Testis (tissue), 3 donors: ENCODE measurements around the gene FIGN. TPM values are rescaled to one million over a fixed set of nuclear protein-coding genes. Genes with fewer than 3 reads are reported as not detected.

Source experiments
- DNase-seq: peaks from one replicate; pipeline ENCODE4 v3.0.0-alpha.2; 2019
- H3K27ac ChIP-seq, 2 donors: fragments of 200-600 bp; sonication (generic); one replicate each; pipeline ENCODE4 v1.5.1; 2019
- H3K27me3 ChIP-seq: fragments of 200-600 bp; sonication (generic); one replicate; pipeline ENCODE4 v1.5.1; 2019
- H3K36me3 ChIP-seq: fragments of 200-600 bp; sonication (generic); one replicate; pipeline ENCODE4 v1.5.1; 2017; ENCODE audit warnings: low read depth; ENCODE audit errors: missing control alignments
- H3K4me1 ChIP-seq: fragments of 200-600 bp; sonication (generic); one replicate; pipeline ENCODE4 v1.5.1; 2019
- H3K4me3 ChIP-seq, 2 donors: fragments of 200-600 bp; sonication (generic); one replicate each; pipeline ENCODE4 v1.5.1; 2017 to 2019
- H3K9me3 ChIP-seq: fragments of 200-600 bp; sonication (generic); one replicate; pipeline ENCODE4 v1.5.1; 2017
- POLR2A ChIP-seq: fragments of 450-650 bp; IDR thresholded peaks from one replicate; pipeline ENCODE4 v1.6.1; 2017; ENCODE audit warnings: antibody characterized with exemption, mild to moderate bottlenecking, moderate library complexity
- WGBS, 2 donors: methylation state at CpG; one replicate each; pipeline ENCODE4 v1.1.5; 2018; 5-methylcytosine and 5-hydroxymethylcytosine counted together
- intact Hi-C: fragments of 100-400 bp; cut with DNase I; formaldehyde crosslinking; loops from one replicate; pipeline ENCODE4 v1.15.1; 2023; ENCODE audit warnings: low total_unique reads
- polyA plus RNA-seq: library from polyadenylated mRNA; stranded (reverse); fragments of 350-450 nt; fragmentation: Illumina TruSeq; extraction: RNeasy Lipid Tissue Mini Kit (QIAGEN cat#74804); gene quantifications from one replicate; pipeline ENCODE4 v1.2.3, GENCODE V29; 2014; ENCODE audit warnings: low read depth, low replicate concordance; ENCODE audit not compliant: insufficient read depth
- total RNA-seq, 2 donors: library from RNA; depleted of rRNA; stranded (reverse); fragments of >200 nt; gene quantifications; one replicate each; pipeline ENCODE4 v1.2.3, GENCODE V29; 2016
- TF ChIP-seq, protein P1 (sequence below), 3 experiments: fragments of 450-650 bp in 2 of 3; fragments of 200-600 bp in 1 of 3; sonication (generic) in 1 of 3; IDR thresholded peaks; one replicate each; pipeline ENCODE4 v1.5.1; 2016 to 2019; ENCODE audit warnings: antibody characterized with exemption in 3 of 3, mild to moderate bottlenecking in 2 of 3, moderate library complexity in 1 of 3

The FIGN gene
- total and polyA plus RNA-seq, 3 donors from 2014 or later, result 3.5 to 3.9 (median 3.6) TPM

GRCh38 chr2:163607630-163608029 lies 128.2 kb downstream of the FIGN start:
- H3K9me3 ChIP-seq, result no peaks in the 10 kb centered on the region
- no peak for DNase-seq
- intact Hi-C loops, result no loop called here
- no peaks in the 10 kb centered on the region for H3K4me1 ChIP-seq
- H3K36me3 ChIP-seq, result no peaks in the 10 kb centered on the region
- no peak overlapping the region for H3K4me3 ChIP-seq
- TF ChIP-seq POLR2A, result no peak
- TF ChIP-seq, protein P1, sequence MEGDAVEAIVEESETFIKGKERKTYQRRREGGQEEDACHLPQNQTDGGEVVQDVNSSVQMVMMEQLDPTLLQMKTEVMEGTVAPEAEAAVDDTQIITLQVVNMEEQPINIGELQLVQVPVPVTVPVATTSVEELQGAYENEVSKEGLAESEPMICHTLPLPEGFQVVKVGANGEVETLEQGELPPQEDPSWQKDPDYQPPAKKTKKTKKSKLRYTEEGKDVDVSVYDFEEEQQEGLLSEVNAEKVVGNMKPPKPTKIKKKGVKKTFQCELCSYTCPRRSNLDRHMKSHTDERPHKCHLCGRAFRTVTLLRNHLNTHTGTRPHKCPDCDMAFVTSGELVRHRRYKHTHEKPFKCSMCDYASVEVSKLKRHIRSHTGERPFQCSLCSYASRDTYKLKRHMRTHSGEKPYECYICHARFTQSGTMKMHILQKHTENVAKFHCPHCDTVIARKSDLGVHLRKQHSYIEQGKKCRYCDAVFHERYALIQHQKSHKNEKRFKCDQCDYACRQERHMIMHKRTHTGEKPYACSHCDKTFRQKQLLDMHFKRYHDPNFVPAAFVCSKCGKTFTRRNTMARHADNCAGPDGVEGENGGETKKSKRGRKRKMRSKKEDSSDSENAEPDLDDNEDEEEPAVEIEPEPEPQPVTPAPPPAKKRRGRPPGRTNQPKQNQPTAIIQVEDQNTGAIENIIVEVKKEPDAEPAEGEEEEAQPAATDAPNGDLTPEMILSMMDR (IDR thresholded peaks at IDR 0.05), result no peak
- H3K27me3 ChIP-seq, result no peaks in the 10 kb centered on the region
- H3K27ac ChIP-seq, result no peak overlapping the region

GRCh38 chr2:163606878-163607277 lies 128.9 kb downstream of the FIGN start:
- Histone ChIP-seq H3K9me3 (no peaks in the 10 kb centered on the region), H3K27me3 (no peaks in the 10 kb centered on the region), H3K4me1 (no peaks in the 10 kb centered on the region), H3K36me3 (no peaks in the 10 kb centered on the region), H3K27ac (no peak overlapping the region), H3K4me3 (no peak overlapping the region)
- DNase-seq, result no peak
- intact Hi-C loops, result no loop called here
- 88 to 93% methylated on average over 3 of the region's 3 CpGs for WGBS, 2 donors
- no peak for TF ChIP-seq POLR2A
- TF ChIP-seq, protein P1 (IDR thresholded peaks at IDR 0.05), result no peak

DNA sequence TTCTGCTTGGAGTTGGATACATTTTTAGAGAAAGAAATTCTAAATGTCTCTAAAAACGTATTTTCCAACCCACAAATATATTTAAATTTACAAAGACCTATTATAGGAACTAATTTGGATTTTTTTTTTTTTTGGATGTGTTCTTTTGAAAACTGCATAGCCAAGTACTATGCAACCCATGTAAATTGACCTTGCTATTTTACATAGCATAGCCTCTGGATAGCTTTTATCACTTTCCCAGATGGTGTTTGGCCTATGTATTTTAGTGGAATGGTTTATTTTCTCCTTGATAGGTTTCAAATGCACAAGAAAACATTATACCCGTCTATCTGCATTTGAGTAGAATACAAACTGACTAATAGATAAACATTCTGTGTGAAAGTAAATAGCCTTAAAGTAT lies 130.0 kb downstream of the FIGN start:
- Histone ChIP-seq H3K4me3 (no peak overlapping the region), H3K27me3 (no peaks in the 10 kb centered on the region), H3K4me1 (no peaks in the 10 kb centered on the region), H3K9me3 (no peaks in the 10 kb centered on the region), H3K36me3 (no peaks in the 10 kb centered on the region), H3K27ac (no peak overlapping the region)
- 80% methylated on average over 2 of the region's 2 CpGs for WGBS, 2 donors
- TF ChIP-seq POLR2A, result no peak
- TF ChIP-seq, protein P1 (IDR thresholded peaks at IDR 0.05), result no peak
- intact Hi-C loops, result no loop called here
- DNase-seq, result no peak

DNA sequence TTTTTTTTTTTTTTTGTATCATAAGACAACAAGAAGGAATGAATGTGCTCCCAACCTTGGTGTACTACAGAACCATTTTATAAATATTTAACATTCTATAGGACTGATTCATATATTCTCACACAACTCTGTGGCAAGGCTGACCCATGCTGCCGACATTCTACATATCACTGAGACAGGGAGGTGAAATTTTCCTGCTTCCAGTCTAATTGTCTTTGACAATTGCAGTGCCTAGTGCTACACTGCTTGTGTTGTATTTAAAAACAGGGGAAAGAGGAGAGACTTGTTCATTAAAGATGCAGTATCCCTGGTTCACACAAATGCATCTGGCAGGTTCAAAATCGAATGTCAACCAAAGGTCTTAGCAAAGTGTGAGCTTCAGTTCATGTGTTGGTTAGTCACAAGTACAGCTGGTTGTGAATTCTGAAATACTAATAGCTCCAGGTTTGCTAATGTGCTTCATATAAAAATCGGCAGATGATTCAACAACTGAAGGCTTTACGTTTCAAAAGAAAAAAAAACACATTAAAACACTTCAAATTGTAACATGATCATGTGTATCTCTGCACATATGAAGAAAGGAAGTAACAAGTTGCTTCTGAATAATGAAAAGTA lies 130.8 kb downstream of the FIGN start:
- DNase-seq, result no peak
- intact Hi-C loops, result no loop called here
- WGBS, 2 donors, result 79 to 89% methylated on average over 4 of the region's 4 CpGs

GRCh38 chr2:163602196-163602595 lies 133.6 kb downstream of the FIGN start:
- TF ChIP-seq, protein P1 (IDR thresholded peaks at IDR 0.05), result no peak
- no peak for TF ChIP-seq POLR2A

More for the DNA sequence above, 130.8 kb downstream of the FIGN start:
- Histone ChIP-seq H3K36me3 (no peaks in the 10 kb centered on the region), H3K27me3 (no peaks in the 10 kb centered on the region), H3K4me1 (no peaks in the 10 kb centered on the region), H3K4me3 (no peak overlapping the region), H3K9me3 (no peaks in the 10 kb centered on the region), H3K27ac (no peak overlapping the region)
- TF ChIP-seq POLR2A, result no peak
- TF ChIP-seq, protein P1 (IDR thresholded peaks at IDR 0.05), result no peak

More at GRCh38 chr2:163602196-163602595, 133.6 kb downstream of the FIGN start:
- Histone ChIP-seq H3K27me3 (no peaks in the 10 kb centered on the region), H3K4me1 (no peaks in the 10 kb centered on the region), H3K36me3 (no peaks in the 10 kb centered on the region), H3K27ac (no peak overlapping the region), H3K4me3 (no peak overlapping the region), H3K9me3 (no peaks in the 10 kb centered on the region)
- WGBS, 2 donors, result 72 to 85% methylated on average over 3 of the region's 3 CpGs
- intact Hi-C loops, result no loop called here
- no peak for DNase-seq
